ENCODE data around the gene DLEC1. TPM values are rescaled to one million over a fixed set of nuclear protein-coding genes. Genes with fewer than 3 reads are reported as not detected.

Gene DLEC1
- total and polyA plus RNA-seq, 9 of the 15 experiments (the other 6 are each of a cell fraction or from before 2014, with no cell fraction given): 0.07 to 0.08 TPM; not detected in 7

DNA sequence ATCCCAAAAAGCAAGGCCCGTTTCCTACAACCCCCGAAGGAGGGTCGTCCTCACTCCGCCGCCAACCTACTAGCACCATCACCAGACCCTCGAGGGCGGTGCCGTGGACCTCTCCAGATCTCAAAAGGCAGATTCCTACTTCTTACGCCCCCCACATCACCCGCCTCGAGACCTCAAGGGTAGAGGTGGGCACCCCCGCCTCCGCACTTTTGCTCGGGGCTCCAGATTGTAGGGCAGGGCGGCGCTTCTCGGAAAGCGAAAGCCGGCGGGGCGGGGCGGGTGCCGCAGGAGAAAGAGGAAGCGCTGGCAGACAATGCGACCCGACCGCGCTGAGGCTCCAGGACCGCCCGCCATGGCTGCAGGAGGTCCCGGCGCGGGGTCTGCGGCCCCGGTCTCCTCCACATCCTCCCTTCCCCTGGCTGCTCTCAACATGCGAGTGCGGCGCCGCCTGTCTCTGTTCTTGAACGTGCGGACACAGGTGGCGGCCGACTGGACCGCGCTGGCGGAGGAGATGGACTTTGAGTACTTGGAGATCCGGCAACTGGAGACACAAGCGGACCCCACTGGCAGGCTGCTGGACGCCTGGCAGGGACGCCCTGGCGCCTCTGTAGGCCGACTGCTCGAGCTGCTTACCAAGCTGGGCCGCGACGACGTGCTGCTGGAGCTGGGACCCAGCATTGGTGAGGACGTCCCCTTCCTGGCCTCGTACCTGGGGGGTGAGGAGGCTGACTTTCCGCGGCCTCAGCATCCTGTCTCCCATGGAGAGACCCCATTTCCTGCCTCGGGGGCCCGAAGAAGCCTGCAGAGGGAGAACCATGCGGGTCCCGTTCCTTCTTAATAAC, 99.6 kb downstream of the DLEC1 start, which contains the start of gene MYD88 (continued):
- TF ChIP-seq SREBF2 (CRISPR knock-in tag; IDR thresholded peaks at IDR 0.05) (no peak; the same call in 1 of the 2 replicates), ETV5 (CRISPR knock-in tag; IDR thresholded peaks at IDR 0.05; ENCODE audit: low read depth) (peak; percentile 83; the same call in 1 of the 2 replicates), DNMT1 (IDR thresholded peaks at IDR 0.05) (no peak), ZNF586 (CRISPR knock-in tag; conservative IDR thresholded peaks at IDR 0.05) (no peak), ZNF445 (CRISPR knock-in tag; IDR thresholded peaks at IDR 0.05; ENCODE audit: low read depth) (no peak), ZNF354B (CRISPR knock-in tag; IDR thresholded peaks at IDR 0.05) (no peak), ZNF764 (CRISPR knock-in tag; IDR thresholded peaks at IDR 0.05; ENCODE audit: low read depth) (no peak), EWSR1 (IDR thresholded peaks at IDR 0.05; ENCODE audit: borderline replicate concordance, low read depth, partially characterized antibody) (no peak), CBFA2T3 (IDR thresholded peaks at IDR 0.05) (no peak), PHB (CRISPR knock-in tag; IDR thresholded peaks at IDR 0.05) (no peak), TEAD1 (CRISPR knock-in tag; IDR thresholded peaks at IDR 0.05) (peak in 1 of 2 experiments; percentile 71; a peak in 1 of 4 replicates), CXXC5 (CRISPR knock-in tag; IDR thresholded peaks at IDR 0.05) (no peak; the same call in 1 of the 2 replicates), HNRNPLL (IDR thresholded peaks at IDR 0.05; ENCODE audit: low read depth, low read length, poor library complexity, severe bottlenecking) (no peak), MIER1 (IDR thresholded peaks at IDR 0.05; ENCODE audit: low read depth) (no peak), ZNF175 (CRISPR knock-in tag; IDR thresholded peaks at IDR 0.05; ENCODE audit: low read depth) (no peak), FOXP1 (CRISPR knock-in tag; IDR thresholded peaks at IDR 0.05) (peak; percentile 78; the same call in 1 of the 2 replicates), EP400 (IDR thresholded peaks at IDR 0.05) (peak; percentile 81), THRAP3 (IDR thresholded peaks at IDR 0.05; ENCODE audit: borderline replicate concordance) (no peak), SMAD2 (IDR thresholded peaks at IDR 0.05; ENCODE audit: low read depth, low read length) (no peak)
- TF ChIP-seq, protein P1, sequence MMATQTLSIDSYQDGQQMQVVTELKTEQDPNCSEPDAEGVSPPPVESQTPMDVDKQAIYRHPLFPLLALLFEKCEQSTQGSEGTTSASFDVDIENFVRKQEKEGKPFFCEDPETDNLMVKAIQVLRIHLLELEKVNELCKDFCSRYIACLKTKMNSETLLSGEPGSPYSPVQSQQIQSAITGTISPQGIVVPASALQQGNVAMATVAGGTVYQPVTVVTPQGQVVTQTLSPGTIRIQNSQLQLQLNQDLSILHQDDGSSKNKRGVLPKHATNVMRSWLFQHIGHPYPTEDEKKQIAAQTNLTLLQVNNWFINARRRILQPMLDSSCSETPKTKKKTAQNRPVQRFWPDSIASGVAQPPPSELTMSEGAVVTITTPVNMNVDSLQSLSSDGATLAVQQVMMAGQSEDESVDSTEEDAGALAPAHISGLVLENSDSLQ (IDR thresholded peaks at IDR 0.05): no peak
- TF ChIP-seq, protein P2, sequence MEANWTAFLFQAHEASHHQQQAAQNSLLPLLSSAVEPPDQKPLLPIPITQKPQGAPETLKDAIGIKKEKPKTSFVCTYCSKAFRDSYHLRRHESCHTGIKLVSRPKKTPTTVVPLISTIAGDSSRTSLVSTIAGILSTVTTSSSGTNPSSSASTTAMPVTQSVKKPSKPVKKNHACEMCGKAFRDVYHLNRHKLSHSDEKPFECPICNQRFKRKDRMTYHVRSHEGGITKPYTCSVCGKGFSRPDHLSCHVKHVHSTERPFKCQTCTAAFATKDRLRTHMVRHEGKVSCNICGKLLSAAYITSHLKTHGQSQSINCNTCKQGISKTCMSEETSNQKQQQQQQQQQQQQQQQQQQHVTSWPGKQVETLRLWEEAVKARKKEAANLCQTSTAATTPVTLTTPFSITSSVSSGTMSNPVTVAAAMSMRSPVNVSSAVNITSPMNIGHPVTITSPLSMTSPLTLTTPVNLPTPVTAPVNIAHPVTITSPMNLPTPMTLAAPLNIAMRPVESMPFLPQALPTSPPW (CRISPR knock-in tag; IDR thresholded peaks at IDR 0.05): peak; percentile 72; the same call in 1 of the 2 replicates
- TF ChIP-seq, protein P3, sequence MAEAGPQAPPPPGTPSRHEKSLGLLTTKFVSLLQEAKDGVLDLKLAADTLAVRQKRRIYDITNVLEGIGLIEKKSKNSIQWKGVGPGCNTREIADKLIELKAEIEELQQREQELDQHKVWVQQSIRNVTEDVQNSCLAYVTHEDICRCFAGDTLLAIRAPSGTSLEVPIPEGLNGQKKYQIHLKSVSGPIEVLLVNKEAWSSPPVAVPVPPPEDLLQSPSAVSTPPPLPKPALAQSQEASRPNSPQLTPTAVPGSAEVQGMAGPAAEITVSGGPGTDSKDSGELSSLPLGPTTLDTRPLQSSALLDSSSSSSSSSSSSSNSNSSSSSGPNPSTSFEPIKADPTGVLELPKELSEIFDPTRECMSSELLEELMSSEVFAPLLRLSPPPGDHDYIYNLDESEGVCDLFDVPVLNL (CRISPR knock-in tag; IDR thresholded peaks at IDR 0.05; ENCODE audit: low read depth): no peak
- TF ChIP-seq, protein P4, sequence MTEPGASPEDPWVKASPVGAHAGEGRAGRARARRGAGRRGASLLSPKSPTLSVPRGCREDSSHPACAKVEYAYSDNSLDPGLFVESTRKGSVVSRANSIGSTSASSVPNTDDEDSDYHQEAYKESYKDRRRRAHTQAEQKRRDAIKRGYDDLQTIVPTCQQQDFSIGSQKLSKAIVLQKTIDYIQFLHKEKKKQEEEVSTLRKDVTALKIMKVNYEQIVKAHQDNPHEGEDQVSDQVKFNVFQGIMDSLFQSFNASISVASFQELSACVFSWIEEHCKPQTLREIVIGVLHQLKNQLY (CRISPR knock-in tag; conservative IDR thresholded peaks at IDR 0.05): no peak
